Measurements from ENCODE around the gene MRGPRF. TPM values are rescaled to one million over a fixed set of nuclear protein-coding genes. Genes with fewer than 3 reads are reported as not detected.
"Not testable (repeated sequence)": the region's sequence is repeated elsewhere in the genome, so short reads cannot be mapped to it uniquely, and the experiment has no call there.

The MRGPRF gene
- total RNA-seq, 1 experiment from 2014 or later = not detected

DNA sequence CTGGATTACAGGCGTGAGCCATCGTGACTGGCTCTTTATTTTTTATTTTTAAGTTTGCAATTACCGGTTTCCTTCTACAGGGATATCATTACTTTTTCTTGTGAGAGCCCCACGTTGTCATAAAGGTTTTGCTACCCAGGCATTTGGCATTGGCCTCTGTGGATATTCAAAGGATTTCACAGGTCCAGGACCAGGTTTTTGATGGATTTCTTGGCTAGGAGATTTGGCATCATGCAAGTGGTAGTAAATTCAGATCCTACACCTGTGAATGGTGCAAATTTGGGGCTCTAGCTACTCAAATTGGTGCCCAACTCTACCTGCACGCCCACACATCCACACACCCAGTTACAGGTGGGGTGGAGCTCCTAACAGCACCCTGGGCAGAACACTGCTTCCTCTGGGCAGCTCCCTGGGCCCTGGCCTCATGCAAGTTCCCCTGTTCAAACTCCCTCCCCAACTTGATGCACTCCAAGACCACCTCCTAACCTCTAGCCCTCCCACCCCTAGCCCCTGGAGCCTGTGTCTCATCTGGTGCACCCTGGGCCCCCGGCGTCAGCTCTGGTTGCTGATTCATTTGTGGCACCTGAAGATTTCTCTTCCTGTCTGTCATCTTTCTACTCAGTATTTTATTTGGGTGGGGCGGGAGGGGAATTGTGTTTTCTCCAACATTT is 23.0 kb downstream of the MRGPRF start:
- DNase-seq (ENCODE audit: low read depth) = no peak

DNA sequence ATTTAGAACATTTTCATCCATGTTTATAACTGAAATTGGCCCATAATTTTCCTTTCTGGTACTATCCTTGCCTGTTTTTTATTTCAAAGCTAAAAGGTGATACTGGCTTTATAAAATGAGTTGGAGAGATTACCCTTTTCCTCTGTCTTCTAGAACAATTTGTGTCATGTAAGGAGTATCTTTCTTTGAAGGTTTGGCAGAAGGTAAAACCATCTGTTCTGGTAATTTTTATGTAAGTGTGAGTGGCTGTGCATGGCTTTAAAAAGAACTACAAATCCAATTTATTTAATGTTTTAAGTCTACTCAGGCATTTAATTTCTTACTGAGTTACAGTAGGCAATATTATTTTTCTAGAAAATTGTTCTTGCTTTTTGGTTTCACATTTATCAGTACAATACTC is 24.6 kb downstream of the MRGPRF start:
- no peak for DNase-seq (ENCODE audit: low read depth)

DNA sequence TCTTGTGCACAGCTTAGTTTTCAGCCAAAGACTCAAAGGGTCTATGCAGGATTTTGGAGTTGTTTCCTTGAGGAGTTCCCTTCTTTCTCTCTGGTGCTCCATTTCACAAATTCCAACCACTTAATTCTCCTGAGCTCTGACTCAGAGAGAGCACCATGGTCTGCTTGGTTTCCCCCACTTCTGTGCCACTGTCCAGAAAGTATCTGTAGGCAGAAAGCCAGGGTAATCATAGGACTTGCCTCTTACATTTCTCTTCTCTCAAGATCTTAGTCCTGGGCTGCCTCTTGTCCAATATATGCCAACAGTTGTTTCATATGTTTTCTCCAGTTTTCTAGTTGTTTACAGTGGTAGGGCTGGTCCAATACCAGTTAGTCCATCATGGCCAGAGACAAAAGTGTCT is 25.8 kb downstream of the MRGPRF start:
- no peak for DNase-seq (ENCODE audit: low read depth)

DNA sequence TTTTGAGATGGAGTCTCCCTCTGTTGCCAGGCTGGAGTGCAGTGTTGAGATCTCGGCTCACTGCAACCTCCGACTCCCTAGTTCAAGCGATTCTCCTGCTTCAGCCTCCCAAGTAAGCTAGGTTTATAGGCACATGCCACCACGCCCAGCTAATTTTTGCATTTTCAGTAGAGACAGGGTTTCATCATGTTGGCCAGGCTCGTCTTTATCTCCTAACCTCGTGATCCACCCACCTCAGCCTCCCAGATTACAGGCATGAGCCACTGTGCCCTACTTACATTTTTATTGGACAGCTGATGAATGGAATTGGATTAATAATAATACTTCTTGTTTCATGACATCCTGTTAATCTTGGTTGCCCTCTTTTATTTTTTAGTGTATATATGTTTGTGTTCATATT is 29.2 kb downstream of the MRGPRF start:
- no peak for DNase-seq (ENCODE audit: low read depth)

DNA sequence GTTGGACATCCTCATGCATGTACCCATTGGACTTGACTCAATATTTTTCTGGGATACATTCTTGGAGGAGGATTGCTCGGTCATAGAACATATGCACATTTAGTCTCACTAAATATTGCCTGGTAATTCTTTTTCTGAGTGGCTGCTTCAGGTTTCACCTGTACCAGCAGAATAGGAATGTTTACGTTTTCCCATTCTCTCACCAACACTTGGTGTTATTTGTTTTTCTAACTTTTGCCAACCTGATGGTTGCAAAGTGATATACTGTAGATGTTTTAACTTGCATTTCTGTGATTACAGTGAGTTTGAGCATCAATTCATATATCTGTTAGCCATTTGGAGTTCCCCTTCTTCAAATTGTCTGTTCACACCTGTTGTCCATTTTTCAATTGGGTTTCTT is 30.9 kb downstream of the MRGPRF start:
- no peak for DNase-seq (ENCODE audit: low read depth)

DNA sequence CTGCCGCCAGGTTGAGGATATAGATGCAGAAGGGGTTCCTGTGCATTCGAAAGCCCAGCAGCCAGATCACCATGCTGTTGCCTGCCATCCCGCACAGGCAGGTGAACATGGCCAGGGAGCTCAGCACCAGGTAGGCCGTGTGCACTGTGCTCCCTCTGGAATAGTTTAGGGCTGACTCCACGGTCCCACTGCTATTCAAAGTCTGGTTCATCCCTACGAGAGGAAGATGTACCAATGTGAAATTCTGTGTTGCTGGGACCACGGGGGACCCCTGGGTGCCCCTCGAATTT is 32.3 kb downstream of the MRGPRF start, which contains the start of gene MRGPRD:
TSS of gene MRGPRD (minus strand) at position 211 of the 290 bp plus-strand sequence. CDS start at position 211, 0 bp downstream.
- DNase-seq (ENCODE audit: low read depth) = no peak

DNA sequence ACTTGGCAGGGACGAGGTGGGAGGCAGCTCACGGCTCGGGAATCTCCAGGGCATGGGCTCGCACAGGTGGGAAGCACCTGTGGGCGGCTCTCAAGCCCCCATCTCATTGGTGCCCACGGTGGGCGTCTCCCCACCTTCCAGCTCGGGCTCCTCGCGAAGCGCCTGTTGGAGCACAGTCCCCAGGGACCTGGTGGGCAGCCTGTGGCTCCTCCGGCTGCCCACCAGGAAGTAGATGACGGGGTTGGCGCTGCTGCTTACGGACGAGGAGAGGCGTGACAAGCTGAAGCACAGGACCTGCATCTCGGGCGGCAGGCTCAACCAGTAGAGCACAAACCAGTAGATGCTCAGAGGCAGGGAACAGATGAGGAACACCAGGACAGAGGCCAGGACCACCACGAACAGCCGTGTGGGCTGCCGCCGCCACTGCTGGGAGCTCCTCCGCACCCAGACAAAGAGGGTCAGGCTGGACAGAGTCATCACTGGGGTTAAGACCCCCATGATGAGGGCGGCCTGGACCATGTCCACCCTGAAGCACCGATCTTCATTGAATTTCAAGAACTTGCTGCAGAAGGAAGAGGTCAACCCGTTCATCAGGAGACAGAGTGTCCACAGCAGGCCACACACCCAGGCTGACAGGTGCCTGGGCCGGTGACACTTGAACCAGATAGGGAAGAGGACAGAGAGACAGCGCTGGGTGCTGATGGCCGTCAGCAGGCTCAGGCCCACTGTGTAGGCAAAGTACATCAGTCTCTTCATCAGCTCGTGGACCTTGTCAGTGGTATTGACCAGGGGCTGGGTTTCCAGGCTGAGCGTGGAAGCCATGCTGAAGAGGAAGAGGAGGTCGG is 32.9 kb downstream of the MRGPRF start:
- no peak for DNase-seq (ENCODE audit: low read depth)

DNA sequence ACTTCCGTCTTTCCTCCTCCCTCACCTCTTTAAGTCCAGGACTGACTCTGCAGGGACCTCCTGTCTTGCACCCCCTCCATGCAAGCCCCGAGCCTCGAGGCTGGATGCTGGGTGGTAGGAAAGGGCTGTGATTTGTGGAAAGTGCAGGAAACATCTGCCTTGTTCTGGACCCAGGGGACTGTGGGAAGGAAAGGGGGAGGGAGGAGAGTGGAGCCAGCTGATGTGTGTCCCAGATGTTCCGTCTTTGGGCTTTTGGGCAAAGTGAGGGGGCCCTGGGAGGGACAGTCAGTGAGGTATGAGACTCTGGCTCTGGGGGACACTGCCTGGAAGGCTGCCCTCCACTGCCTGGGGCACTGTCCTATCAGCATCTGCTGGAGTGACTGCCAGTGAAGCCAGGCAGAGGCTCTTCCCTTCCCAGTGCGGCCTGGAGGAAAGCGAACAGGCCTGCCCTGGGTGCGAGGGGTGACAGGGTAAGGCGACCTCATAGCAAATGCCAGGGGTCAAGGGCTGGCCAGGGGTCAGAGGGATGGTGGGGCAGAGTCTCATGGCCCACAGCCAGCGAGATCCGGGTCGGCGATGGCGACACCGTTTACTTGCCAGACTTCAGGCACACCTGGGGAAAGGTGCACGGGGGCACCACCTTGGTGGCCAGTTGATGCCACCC is 34.0 kb downstream of the MRGPRF start:
- DNase-seq (ENCODE audit: low read depth) = no peak

DNA sequence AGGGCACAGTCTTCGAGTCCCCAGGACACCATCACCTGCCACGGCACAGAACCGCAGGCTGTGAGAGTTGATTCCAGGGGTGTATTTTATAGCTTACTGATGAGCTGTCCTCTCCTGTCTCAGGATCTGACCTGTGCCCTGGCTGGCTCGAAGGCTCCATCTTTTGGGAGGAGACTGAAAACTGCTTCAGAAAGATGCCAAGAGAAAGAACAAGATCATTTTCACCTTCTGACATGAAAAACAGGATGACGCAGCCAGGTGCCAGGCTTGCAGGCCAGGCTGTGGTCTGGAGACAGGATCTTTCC is 34.5 kb downstream of the MRGPRF start:
- DNase-seq (ENCODE audit: low read depth) = no peak

DNA sequence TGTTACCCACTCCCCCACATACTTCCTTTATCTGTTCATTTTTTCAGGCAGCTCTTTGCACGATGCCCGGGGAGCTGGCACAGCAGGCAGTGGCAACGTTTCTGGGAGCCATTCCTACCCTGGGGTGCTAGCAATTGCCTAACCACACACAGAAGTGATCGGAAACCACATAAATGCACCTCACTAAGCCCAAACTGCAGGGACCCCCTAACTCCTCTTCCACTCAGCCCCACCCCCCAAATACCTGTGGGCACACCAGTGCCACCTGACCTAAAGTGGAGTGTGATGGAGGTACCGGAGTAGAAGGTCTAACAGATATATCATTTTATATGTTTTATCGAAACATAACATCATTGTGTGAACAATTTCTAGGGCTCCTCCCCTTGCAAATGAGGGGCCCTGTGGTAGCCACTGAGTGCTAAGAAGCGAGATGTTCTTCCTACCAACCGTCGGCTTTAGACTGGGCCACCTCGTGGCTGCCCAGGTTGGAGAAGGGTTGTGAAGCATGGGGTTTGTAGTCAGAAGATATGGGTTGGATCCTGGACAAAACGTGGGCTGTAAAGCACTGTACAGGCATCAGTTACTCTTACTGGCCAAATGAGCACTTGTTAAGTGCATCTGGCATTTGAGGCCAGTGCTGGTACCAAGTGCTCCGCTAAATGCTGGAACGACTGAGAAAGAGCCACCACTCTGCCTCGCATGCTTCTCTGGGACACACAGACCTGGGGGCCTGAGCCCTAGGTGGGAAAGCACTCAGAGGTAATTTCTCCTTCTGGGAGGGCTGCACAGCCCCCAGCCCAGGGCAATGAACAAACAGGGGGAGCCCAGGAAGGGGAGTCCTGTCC is 35.0 kb downstream of the MRGPRF start:
- no peak for DNase-seq (ENCODE audit: low read depth)

DNA sequence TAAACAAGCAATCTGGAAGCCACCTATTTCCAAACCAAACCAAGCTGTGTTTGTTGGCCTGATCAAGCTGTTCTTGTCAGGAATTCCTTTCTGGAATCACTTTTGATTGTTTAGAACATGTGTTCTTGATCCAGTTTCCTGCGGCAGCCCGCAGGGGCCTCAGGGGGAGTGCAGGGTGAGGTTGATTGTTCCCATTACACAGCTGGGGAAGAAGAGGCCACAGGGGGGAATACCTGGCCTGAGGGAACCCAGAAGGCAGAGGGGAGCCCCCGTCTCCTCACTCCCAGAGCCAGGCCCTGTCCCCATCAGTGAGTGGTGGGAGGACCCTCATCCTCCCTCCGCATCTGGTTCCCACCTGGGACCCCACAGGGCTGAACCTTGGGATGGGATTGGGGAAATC is 36.5 kb downstream of the MRGPRF start:
- no peak for DNase-seq (ENCODE audit: low read depth)

DNA sequence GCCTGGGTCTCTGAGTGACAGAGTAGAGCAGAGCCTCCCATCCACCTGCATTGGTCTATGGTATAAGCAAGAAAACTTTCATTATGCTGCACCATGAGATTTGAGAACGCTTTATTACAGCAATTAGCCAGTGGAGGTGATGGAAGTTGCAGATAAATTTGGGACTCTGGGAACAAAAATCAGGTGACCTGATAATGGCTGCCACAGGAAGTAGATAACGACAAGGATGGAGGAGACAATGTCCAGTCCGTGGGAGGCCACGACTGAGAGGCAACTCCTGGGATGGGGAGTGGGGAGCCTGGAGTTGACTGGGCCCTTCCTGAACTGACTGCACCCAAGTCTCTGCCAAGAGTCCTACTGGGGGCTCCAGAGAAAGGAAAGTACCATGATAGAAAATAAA is 37.0 kb downstream of the MRGPRF start:
- no peak for DNase-seq (ENCODE audit: low read depth)

DNA sequence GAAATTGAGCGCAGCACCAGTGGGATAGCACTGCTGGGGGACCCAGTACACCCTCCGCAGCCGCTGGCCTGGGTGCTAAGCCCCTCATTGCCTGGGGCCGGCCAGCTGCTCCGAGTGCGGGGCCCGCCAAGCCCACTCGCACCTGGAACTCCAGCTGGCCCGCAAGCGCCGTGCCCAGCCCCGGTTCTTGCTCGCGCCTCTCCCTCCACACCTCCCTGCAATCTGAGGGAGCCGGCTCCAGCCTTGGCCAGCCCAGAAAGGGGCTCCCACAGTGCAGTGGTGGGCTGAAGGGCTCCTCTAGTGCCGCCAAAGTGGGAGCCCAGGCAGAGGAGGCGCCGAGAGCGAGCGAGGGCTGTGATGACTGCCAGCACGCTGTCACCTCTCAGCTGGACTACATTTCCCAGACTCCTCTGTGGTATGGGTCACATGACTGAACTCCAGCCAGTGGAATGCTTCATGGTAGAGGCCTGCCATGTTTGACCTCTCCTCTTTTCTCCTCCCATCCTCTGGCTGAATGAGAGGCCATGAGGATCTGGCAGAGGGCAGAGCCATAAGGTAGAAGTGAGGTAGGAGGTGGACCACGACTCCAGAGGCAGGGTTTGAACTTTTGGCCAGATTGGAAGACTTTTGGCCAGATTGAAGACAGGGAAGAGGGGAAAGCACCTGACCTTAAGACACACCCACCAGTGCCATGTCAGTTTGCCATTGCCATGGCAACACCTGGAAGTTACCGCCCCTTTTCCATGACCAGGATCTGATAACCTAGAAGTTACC is 38.4 kb downstream of the MRGPRF start:
- DNase-seq (ENCODE audit: low read depth) = peak; percentile 46

DNA sequence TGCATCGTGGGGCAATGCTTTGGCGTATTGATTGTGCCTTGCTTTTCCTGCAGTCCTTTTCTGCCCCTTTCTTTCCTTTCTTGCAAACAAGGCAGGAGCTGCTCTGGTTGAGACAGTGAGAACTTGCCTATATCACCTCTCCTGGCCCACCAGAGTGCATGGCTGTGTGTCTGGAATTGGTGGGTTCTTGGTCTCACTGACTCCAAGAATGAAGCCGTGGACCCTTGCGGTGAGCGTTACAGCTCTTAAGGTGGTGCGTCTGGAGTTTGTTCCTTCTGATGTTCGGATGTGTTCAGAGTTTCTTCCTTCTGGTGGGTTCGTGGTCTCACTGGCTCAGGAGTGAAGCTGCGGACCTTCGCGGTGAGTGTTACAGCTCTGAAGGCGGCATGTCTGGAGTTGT is 39.3 kb downstream of the MRGPRF start:
- not testable (repeated sequence) for DNase-seq (ENCODE audit: low read depth)

DNA sequence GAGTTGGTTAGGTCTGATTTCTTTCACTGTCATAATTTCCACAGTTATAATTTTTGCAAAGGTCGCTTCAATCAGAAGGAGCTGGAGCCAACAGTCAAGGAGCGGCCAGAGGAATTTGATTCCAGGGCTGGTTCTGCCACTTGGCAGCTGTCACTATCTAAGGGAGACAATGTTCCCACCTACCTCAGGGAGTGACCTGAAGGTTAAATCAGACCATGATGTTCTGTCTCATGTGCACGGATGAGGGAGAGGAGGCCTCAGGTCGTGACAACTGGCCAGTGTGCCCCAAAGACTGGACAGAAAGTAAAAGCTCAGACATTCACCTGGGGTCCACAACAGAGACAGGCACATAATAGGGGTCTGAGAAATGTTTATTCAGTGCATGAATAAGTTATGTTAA is 39.8 kb downstream of the MRGPRF start:
- DNase-seq (ENCODE audit: low read depth) = no peak

DNA sequence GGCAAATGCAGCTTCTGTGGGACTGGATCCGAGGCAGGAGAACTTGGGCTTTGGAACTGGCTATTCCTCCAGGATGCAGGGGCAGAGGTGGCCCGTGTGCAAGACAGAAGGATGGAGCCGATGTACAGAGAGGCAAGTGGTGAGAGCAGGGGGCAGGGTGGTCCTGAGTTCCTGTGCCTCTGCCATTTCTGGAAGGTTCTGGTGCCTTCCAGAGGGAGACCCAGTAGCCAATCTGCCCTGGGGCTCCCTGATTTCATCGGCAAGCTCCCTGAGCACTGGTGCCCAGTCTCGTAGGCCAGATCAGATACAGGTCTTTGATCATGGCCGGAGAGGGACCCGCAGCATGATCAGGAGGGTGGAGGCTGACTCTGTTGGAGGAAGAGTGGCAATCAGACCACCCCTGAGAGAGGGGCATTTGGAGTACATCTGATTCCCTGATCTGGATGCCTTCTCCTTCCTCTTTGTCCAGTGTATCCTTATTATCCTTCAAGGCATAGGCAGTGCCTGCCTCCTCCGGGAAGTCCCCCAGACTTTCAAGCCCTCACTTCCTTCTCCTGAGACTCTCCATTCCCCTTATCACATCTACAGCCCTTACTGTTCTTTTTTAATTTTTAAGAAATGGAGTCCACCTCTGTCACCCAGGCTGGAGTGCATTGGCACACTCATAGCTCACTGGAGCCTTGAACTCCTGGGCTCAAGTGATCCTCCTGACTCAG is 42.0 kb downstream of the MRGPRF start:
- DNase-seq (ENCODE audit: low read depth) = no peak

DNA sequence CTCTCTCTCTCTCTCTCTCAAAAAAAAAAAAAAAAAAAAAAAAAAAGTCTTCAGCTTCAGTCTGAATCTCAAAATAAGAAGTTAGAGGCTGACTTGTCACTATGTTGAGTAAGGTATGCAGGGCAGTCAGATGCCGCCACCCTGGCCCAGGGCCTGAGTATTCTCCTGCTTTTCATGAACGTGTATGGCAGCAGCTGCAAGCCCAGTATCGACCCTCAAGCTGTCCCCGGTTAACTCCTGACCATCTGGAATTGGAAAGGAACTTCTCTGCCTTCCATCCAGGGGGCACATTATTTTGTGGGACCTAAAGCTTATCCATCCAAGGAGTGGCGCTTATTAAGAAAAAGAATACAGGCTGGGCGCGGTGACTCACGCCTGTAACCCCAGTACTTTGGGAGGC is 43.7 kb downstream of the MRGPRF start:
- DNase-seq (ENCODE audit: low read depth) = no peak

DNA sequence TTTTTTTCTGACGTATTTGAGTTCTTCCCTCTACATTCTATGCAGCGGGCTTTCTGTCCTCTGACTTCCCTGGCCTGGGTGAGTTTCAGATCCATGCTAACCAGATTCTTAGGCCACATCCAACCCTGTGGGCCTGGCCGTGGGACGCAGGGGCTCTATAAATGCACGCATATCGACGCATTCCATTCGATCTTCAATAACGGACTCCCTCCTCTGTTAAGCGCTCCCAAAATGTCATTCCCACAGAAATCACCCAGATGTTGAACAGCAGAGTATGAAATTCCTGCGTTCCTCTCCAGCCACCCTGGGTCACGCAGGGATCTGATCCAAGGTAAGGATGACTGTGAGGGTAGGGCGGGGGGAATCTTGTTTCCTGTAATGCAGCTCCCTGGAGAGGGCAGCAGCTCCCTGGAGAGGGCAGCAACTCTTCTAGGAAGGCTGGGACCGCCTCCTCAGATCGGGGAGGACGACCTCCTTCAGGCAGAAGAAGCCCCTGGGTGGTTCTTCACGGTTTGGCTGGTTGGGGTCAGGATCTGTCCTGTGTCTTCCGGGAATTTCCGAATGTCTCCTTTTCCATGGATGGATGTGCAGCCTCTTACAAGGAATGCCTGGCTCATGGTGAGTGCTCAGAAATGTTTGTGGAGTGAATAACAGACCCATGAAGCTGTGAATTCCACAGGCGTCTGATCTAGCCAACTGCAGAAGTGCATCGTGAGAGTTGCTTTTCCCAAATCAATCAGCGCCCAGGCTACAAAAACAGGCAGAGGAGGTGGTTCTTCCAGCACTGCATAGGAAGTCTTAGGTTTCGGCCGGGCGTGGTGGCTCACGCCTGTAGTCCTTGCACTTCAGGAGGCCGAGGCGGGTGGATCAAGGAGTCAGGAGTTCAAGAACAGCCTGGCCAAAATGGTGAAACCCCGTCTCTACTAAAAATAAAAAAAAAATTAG is 44.5 kb downstream of the MRGPRF start:
- DNase-seq (ENCODE audit: low read depth) = no peak

All from HT1080 (cell line).